HCT116 (cell line): ENCODE measurements around the gene TSPAN33.

Source experiments
- CBX3 ChIP-seq: IDR thresholded peaks from 2 replicates; pipeline ENCODE4 v1.6.1; 2012; ENCODE audit warnings: low read depth
- CTCF ChIP-seq, 3 experiments: fragments of 200-600 bp in 1 of 3; sonication (generic) in 1 of 3; IDR thresholded peaks in 2 of 3; conservative IDR thresholded peaks in 1 of 3; 2 replicates each; pipeline ENCODE4 v1.5.1; 2012 to 2017; ENCODE audit warnings: low read depth in 2 of 3, low read length in 2 of 3, antibody characterized with exemption in 1 of 3, borderline replicate concordance in 1 of 3, control low read depth in 1 of 3, mild to moderate bottlenecking in 1 of 3, mixed read lengths in 1 of 3, mixed run types in 1 of 3, moderate library complexity in 1 of 3; ENCODE audit not compliant: insufficient read depth in 1 of 3
- EGR1 ChIP-seq: IDR thresholded peaks from 2 replicates; pipeline ENCODE4 v1.6.1; 2012; ENCODE audit warnings: low read depth
- ELF1 ChIP-seq: IDR thresholded peaks from 2 replicates; pipeline ENCODE4 v1.6.1; 2012; ENCODE audit warnings: low read depth, borderline replicate concordance
- EZH2 ChIP-seq: fragments of 200-600 bp; sonication (generic); IDR thresholded peaks from 2 replicates; pipeline ENCODE4 v1.6.1; 2017; ENCODE audit warnings: antibody characterized with exemption, mixed run types
- FOSL1 ChIP-seq: IDR thresholded peaks from 2 replicates; pipeline ENCODE4 v1.6.1; 2012; ENCODE audit warnings: low read depth
- MAX ChIP-seq: IDR thresholded peaks from 2 replicates; pipeline ENCODE4 v1.6.1; 2012
- POLR2AphosphoS5 ChIP-seq: IDR thresholded peaks from 2 replicates; pipeline ENCODE4 v1.6.1; 2011; ENCODE audit warnings: mild to moderate bottlenecking, low read depth, low read length, moderate library complexity
- RAD21 ChIP-seq: IDR thresholded peaks from 2 replicates; pipeline ENCODE4 v1.6.1; 2012; ENCODE audit warnings: low read depth, mild to moderate bottlenecking
- SIN3A ChIP-seq: IDR thresholded peaks from 2 replicates; pipeline ENCODE4 v1.6.1; 2012; ENCODE audit warnings: low read depth

- TF ChIP-seq CBX3: no peak
- TF ChIP-seq CTCF (IDR thresholded peaks at IDR 0.05 in 2 of 3, conservative IDR thresholded peaks at IDR 0.05 in 1 of 3; ENCODE audit: borderline replicate concordance in 1 of 3, insufficient read depth in 1 of 3, low read depth in 2 of 3, low read length in 2 of 3): no peak
- TF ChIP-seq RAD21: no peak
- no peak for TF ChIP-seq MAX
- no peak for TF ChIP-seq EZH2
- TF ChIP-seq ELF1: no peak
- no peak for TF ChIP-seq POLR2AphosphoS5
- TF ChIP-seq FOSL1: no peak
- no peak for TF ChIP-seq SIN3A
- no peak for TF ChIP-seq EGR1
Measured at GRCh38 chr7:129127154-129127553, 17.4 kb upstream of the TSPAN33 start.
